HG03039 (cell line): ENCODE data around the gene FXYD1.
"Not testable (repeated sequence)": the region's sequence is repeated elsewhere in the genome, so short reads cannot be mapped to it uniquely, and the experiment has no call there.

Source experiments
- ATAC-seq: cut with Tn5 transposase; IDR thresholded peaks from one replicate; pipeline ENCODE4 v1.9.1; 2021; ENCODE audit warnings: mild to moderate bottlenecking, moderate library complexity; ENCODE audit not compliant: unreplicated experiment

The FXYD1 gene

DNA sequence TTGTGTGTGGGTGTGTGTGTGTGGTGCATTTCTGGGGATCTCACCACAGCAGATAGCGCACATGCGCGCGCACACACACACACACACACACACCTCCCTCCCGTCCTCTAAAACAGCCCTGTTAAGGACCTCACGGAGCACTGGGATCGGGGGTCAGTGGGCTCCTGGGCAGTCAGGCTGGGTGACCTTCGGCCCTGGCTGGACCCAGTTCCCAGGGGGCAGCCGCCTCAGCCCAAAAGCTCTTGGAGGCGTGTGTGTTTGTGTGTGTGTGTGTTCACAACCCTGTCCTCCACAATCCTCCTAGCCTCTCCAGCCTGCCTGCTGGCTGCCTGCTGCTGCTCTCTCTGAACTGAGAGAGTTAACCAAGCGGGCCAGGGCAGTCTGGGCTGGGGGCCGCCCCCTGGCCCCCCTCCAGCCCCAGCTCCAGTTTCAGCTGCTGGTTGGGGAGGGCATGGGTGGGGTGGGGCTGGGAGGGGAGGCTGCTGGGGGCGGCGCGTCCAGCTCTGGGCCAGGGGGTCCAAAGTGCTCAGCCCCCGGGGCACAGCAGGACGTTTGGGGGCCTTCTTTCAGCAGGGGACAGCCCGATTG, at the start of gene FXYD1:
Gene FXYD1 (plus strand): TSS at position 520 of the 588 bp plus-strand sequence. CDS start 1,256 bp downstream, outside the sequence.
- ATAC-seq, result no peak

GRCh38 chr19:35089554-35089953, 49.1 kb upstream of the FXYD1 start:
- no peak for ATAC-seq

DNA sequence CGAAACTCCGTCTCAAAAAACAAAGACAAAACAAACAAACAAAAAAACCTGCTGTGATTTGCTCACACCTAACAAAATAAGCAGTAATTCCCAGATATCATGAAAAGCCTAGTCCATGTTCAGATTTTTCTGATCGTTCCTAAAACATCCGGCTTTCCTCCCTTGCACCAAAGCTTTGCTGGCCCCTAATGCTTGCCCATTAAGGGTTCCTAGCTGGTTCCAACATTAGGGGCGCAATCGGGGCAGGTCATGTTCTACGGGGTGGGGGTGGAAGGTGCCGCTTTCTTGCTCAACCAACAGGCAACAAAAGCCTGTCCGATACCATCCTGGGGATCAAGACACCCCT, 48.5 kb upstream of the FXYD1 start:
- ATAC-seq, result no peak

- no peak for ATAC-seq
These were observed 48.0 kb upstream of the FXYD1 start for GRCh38 chr19:35090506-35091214.

DNA sequence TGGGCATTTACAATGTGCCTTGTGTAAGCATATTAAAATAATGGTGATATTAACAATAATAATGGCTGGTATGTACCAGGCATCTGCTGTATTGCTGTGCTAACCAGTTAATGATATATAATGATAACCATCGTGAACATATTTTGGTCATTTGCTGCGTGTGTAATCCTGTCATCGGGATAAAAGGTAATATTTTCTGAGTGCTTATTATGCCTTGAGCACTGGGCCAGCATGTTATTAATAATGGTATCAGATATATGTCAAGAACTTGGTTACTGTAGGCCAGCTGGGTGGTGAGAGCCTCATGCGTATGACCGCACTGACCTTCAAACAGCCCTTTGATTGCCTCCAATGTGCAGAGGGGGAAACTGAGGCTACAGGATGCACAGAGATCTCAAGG, 45.2 kb upstream of the FXYD1 start:
- ATAC-seq, result no peak

- ATAC-seq, result no peak
These were observed 44.5 kb upstream of the FXYD1 start for GRCh38 chr19:35093941-35094647.

DNA sequence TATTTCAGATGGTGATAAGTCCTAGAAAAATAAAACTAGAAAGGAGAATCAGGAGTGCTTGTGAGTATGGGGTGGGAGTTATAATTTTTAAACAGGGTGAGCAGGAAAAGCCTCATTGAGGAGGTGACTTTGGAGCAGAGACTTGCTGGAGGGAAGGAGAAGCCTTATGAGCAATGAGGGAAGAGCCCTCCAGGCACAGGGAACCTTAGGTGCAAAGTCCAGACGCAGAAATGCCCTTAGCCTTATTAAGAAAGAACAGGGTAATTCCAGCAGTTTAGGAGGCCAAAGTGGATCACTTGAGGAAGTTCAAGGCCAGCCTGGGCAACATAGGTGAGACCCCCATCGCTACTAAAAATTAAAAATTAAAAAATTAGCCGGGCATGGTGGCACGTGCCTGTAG, 44.0 kb upstream of the FXYD1 start:
- no peak for ATAC-seq

DNA sequence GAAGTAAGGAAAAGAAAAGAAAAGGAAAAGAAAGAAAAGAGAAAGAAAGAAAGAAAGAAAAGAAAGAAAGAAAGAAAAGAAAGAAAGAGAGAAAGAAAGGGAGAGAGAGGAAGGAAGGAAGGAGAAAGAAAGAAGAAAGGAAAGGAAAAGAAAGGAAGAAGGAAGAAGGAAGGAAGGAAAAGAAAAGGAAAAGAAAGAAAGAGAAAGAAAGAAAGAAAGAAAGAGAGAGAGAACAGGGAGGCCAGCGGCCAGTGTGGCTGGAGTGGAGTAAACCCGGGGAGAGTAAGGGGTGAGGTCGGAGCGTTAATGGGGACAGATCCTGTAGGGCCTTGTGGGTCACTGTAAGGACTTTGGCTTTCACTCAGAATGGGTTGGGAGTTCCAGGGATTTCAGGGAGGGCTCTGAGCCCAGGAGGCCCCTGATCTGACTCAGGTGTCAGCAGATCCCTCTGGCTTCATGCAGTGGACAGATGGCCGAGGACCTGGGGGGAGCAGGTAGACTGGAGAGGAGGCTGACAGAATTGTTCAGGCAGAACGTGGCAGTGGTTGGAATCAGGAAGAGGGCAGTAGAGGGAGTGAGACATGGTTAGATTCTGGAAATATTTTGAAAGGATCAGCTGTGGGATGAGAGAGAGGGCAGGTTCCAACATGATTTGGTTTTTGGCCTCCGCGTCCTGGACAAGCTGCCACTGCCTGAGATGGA, 42.8 kb upstream of the FXYD1 start:
- no peak for ATAC-seq

GRCh38 chr19:35098413-35099049, 40.1 kb upstream of the FXYD1 start:
- ATAC-seq, result no peak

GRCh38 chr19:35099155-35099896, 39.3 kb upstream of the FXYD1 start:
- ATAC-seq, result no peak

DNA sequence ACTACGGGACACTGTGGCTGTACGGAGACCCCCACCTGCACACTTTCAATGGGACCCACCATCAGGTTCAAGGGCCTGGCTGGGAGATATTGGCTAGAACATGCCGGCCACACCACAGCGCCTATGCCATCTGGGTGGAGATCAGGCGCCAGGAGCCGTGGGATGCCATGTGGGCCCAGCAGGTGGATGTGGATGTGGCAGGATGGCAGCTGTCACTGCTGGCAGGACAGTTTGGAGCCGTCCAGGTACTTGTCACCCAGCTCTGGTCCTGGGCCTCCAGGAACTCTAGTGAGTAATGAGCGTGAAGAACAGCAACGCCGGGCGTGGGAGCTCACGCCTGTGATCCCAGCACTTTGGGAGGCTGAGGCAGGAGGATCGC, 38.7 kb upstream of the FXYD1 start:
- no peak for ATAC-seq

- ATAC-seq, result no peak
These were observed 37.8 kb upstream of the FXYD1 start for GRCh38 chr19:35100588-35101533.

DNA sequence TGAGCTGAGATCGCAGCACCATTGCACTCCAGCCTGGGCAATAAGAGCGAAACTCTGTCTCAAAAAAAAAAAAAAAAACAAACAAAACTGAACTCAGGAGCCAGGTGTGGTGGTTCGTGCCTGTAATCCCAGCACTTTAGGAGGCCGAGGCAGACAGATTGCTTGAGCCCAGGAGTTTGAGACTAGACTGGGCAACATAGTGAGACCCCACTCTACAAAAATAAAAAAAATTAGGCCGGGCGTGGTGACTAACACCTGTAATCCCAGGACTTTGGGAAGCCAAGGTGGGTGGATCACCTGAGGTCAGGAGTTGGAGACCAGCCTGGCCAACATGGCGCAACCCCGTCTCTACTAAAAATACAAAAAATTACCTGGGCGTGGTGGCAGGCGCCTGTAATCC, 36.7 kb upstream of the FXYD1 start:
- not testable (repeated sequence) for ATAC-seq

- not testable (repeated sequence) for ATAC-seq
These were observed 35.0 kb upstream of the FXYD1 start for GRCh38 chr19:35103614-35104013.

DNA sequence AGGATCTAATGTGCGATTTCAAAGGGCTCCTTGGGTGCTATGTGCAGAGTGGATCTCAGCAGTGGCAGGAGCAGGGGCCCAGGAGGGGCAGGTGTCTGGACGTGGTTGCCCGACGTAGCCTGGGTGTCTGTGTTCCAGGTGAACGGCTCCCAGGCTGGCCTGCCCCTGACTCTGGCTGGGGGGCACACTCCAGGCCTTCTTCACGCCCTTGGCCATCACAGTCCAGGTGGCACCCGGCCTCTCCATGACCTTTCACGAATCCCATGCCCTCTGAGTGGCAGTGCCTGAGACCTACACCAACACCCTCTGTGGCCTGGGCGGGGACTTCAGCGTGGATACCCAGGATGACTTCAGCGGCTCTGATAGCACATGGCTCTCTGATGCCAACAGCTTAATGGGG, 34.3 kb upstream of the FXYD1 start:
- no peak for ATAC-seq

- no peak for ATAC-seq
These were observed 33.6 kb upstream of the FXYD1 start for GRCh38 chr19:35105047-35105410.

- ATAC-seq, result no peak
These were observed 33.0 kb upstream of the FXYD1 start for GRCh38 chr19:35105411-35106290.

GRCh38 chr19:35106291-35106583, 32.4 kb upstream of the FXYD1 start:
- no peak for ATAC-seq
